NB4 (cell line): Measurements from ENCODE around the gene CDH23.

Experiments
- POLR2A ChIP-seq: IDR thresholded peaks from 2 replicates; pipeline ENCODE4 v1.6.1; 2011; ENCODE audit warnings: mild to moderate bottlenecking; ENCODE audit not compliant: insufficient read length; ENCODE audit errors: extremely low read depth
- TF ChIP-seq, protein P1 (sequence below): IDR thresholded peaks from one replicate; pipeline ENCODE4 v1.5.1; 2012; ENCODE audit warnings: low read depth, low read length
- TF ChIP-seq, protein P2 (sequence below): IDR thresholded peaks from 2 replicates; pipeline ENCODE4 v1.6.1; 2011; ENCODE audit warnings: low read depth, low read length

- TF ChIP-seq, protein P1, sequence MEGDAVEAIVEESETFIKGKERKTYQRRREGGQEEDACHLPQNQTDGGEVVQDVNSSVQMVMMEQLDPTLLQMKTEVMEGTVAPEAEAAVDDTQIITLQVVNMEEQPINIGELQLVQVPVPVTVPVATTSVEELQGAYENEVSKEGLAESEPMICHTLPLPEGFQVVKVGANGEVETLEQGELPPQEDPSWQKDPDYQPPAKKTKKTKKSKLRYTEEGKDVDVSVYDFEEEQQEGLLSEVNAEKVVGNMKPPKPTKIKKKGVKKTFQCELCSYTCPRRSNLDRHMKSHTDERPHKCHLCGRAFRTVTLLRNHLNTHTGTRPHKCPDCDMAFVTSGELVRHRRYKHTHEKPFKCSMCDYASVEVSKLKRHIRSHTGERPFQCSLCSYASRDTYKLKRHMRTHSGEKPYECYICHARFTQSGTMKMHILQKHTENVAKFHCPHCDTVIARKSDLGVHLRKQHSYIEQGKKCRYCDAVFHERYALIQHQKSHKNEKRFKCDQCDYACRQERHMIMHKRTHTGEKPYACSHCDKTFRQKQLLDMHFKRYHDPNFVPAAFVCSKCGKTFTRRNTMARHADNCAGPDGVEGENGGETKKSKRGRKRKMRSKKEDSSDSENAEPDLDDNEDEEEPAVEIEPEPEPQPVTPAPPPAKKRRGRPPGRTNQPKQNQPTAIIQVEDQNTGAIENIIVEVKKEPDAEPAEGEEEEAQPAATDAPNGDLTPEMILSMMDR, result no peak
- TF ChIP-seq, protein P2, sequence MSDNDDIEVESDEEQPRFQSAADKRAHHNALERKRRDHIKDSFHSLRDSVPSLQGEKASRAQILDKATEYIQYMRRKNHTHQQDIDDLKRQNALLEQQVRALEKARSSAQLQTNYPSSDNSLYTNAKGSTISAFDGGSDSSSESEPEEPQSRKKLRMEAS, result no peak
- no peak for TF ChIP-seq POLR2A
These were observed 427.6 kb downstream of the CDH23 start for GRCh38 chr10:71824333-71824732.
